GM13977 (cell line): ENCODE results near the gene SLC16A4.

Experiments used
- DNase-seq: peaks from one replicate; pipeline ENCODE4 v3.0.0; 2012; ENCODE audit warnings: low spot score
- CTCF ChIP-seq: IDR thresholded peaks from 2 replicates; pipeline ENCODE4 v1.5.1; 2012; ENCODE audit warnings: mild to moderate bottlenecking, control low read depth; ENCODE audit not compliant: insufficient read depth; ENCODE audit errors: extremely low read depth, missing control alignments
- in situ Hi-C: fragments of 300-500 bp; cut with MboI; formaldehyde crosslinking; loops from one replicate; pipeline ENCODE4 v1.12.0; 2022; ENCODE audit warnings: low sequenced_read_pairs, low pct_unique_long_range_greater_than_20kb, mixed read lengths, inconsistent platforms; ENCODE audit not compliant: unreplicated experiment

Gene SLC16A4

GRCh38 chr1:110337704-110338308 lies 53.0 kb downstream of the SLC16A4 start:
- DNase-seq: peak; percentile 34
- in situ Hi-C loops: no loop called here
- TF ChIP-seq CTCF: no peak

GRCh38 chr1:110336300-110337039 lies 54.4 kb downstream of the SLC16A4 start:
- no peak for TF ChIP-seq CTCF
- in situ Hi-C loops: no loop called here
- no peak for DNase-seq

- no peak for TF ChIP-seq CTCF
- DNase-seq: no peak
- in situ Hi-C loops: no loop called here
These were observed 55.6 kb downstream of the SLC16A4 start for GRCh38 chr1:110335265-110335664.

GRCh38 chr1:110328700-110329099 lies 62.1 kb downstream of the SLC16A4 start:
- in situ Hi-C loops: no loop called here
- no peak for TF ChIP-seq CTCF
- no peak for DNase-seq

- no peak for DNase-seq
- no peak for TF ChIP-seq CTCF
- in situ Hi-C loops: no loop called here
These were observed 62.6 kb downstream of the SLC16A4 start for GRCh38 chr1:110328274-110328673.

- in situ Hi-C loops: no loop called here
- no peak for TF ChIP-seq CTCF
- no peak for DNase-seq
These were observed 64.0 kb downstream of the SLC16A4 start for GRCh38 chr1:110326826-110327225.

GRCh38 chr1:110324667-110325066 lies 66.2 kb downstream of the SLC16A4 start:
- TF ChIP-seq CTCF: no peak
- in situ Hi-C loops: no loop called here
- no peak for DNase-seq
